ENCODE measurements around the gene FHAD1. TPM values are rescaled to one million over a fixed set of nuclear protein-coding genes. Genes with fewer than 3 reads are reported as not detected.

The FHAD1 gene
- total RNA-seq, 6 donors from 2014 or later: 2.0 to 45.8 (median 12.5) TPM

- no peak for ATAC-seq (ENCODE audit: low FRiP score in 2 of 2)
- 83 to 88% methylated on average over 11 to 13 of the region's 13 CpGs for WGBS, 2 donors
- H3K4me1 ChIP-seq: no peaks in the 10 kb centered on the region
- no peak overlapping the region for H3K27ac ChIP-seq
- no peak for DNase-seq
- H3K36me3 ChIP-seq: no peaks in the 10 kb centered on the region
- H3K9me3 ChIP-seq: no peaks in the 10 kb centered on the region
- no peak overlapping the region for H3K4me3 ChIP-seq
- no peaks in the 10 kb centered on the region for H3K27me3 ChIP-seq
- TF ChIP-seq POLR2A (IDR thresholded peaks at IDR 0.05) (no peak), EP300 (IDR thresholded peaks at IDR 0.05) (no peak), POLR2AphosphoS5 (IDR thresholded peaks at IDR 0.05) (no peak)
These were observed 115.2 kb downstream of the FHAD1 start for GRCh38 chr1:15362096-15362736.

DNA sequence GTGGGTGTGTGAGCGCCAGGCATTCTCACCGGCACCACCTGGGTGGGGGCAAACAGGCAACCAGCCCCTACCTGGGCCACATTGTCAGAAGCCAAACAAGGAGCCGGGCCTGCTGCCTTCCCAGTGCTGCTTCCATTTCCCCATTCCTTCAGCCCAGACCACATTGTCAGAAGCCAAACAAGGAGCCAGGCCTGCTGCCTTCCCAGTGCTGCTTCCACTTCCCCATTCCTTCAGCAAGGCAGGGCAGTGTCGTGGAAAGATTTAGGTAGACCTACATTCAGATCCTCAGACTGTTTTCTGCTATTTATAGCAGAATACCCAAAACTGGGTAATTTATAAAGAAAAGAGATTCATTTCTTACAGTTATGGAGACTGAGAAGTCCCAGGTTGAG, 115.7 kb downstream of the FHAD1 start:
- Histone ChIP-seq H3K4me3 (no peak overlapping the region), H3K4me1 (no peaks in the 10 kb centered on the region), H3K27ac (no peak overlapping the region), H3K36me3 (no peaks in the 10 kb centered on the region), H3K9me3 (no peaks in the 10 kb centered on the region), H3K27me3 (no peaks in the 10 kb centered on the region)
- DNase-seq: no peak
- no peak for ATAC-seq (ENCODE audit: low FRiP score in 2 of 2)
- no peak for TF ChIP-seq POLR2AphosphoS5 (IDR thresholded peaks at IDR 0.05)
- no peak for TF ChIP-seq POLR2A (IDR thresholded peaks at IDR 0.05)
- TF ChIP-seq CTCF (IDR thresholded peaks at IDR 0.05): no peak
- no peak for TF ChIP-seq EP300 (IDR thresholded peaks at IDR 0.05)
- 57 to 88% methylated on average over 3 to 4 of the region's 4 CpGs for WGBS, 2 donors

DNA sequence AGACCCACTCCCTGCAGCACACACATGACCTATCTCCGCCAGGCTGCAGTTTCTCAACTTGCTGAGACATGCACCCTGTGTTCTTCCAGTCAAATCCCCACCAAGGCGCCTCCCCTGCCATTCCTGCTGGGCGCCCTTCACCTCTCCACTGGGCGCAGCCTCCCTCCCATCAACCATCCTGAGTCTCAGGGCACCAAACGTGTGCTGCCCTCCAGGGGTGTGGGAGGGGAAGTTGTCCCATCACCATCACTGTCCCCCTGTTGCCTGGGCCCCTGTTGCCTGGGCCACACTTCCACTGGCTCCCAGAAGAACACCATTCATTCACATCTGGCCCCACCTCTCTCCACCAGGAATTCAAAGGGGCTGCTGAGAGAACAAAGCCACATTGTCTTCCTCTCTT, 117.7 kb downstream of the FHAD1 start:
- TF ChIP-seq POLR2AphosphoS5 (IDR thresholded peaks at IDR 0.05) (no peak), CTCF (IDR thresholded peaks at IDR 0.05) (peak in 2 of 6 experiments; percentile 11)
- no peak overlapping the region for H3K4me3 ChIP-seq
- WGBS, 2 donors: 81 to 82% methylated on average over 5 of the region's 5 CpGs
- no peaks in the 10 kb centered on the region for H3K4me1 ChIP-seq
- H3K36me3 ChIP-seq: no peaks in the 10 kb centered on the region
- H3K9me3 ChIP-seq: no peaks in the 10 kb centered on the region
- no peak overlapping the region for H3K27ac ChIP-seq
- ATAC-seq (ENCODE audit: low FRiP score in 2 of 2): no peak
- no peaks in the 10 kb centered on the region for H3K27me3 ChIP-seq
- DNase-seq: no peak

DNA sequence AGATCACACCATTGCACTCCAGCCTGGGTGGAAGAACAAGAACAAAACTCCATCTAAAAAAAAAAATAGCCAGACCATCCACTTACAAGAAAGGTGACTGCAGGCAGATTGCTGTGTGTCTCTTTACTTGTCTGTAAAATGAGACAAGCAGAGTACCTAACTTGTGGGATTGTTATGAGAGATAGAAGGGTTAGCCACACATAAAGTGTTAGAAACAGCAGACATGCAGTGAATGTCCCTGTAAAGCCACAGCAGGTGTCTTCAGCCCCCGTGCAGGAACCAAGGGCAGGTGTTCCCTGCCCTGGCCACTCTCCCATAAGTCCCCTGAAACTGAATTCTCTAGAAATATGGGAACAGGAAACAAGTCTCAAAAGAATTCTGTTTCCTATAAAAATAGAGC, 121.9 kb downstream of the FHAD1 start:
- TF ChIP-seq POLR2A (IDR thresholded peaks at IDR 0.05) (no peak), CTCF (IDR thresholded peaks at IDR 0.05) (no peak), POLR2AphosphoS5 (IDR thresholded peaks at IDR 0.05) (no peak), EP300 (IDR thresholded peaks at IDR 0.05) (no peak)
- no peak for DNase-seq
- no peak for ATAC-seq (ENCODE audit: low FRiP score in 2 of 2)
- no peaks in the 10 kb centered on the region for H3K9me3 ChIP-seq
- no peaks in the 10 kb centered on the region for H3K27me3 ChIP-seq
- H3K36me3 ChIP-seq: no peaks in the 10 kb centered on the region
- H3K27ac ChIP-seq: no peak overlapping the region
- H3K4me1 ChIP-seq: peaks cover 0 to 10% (median 6%) of the 10 kb centered on the region in 4 donors
- H3K4me3 ChIP-seq: no peak overlapping the region
- WGBS, 2 donors: 62 to 76% methylated on average over 1 of the region's 1 CpG

GRCh38 chr1:15370268-15370667, 123.2 kb downstream of the FHAD1 start:
- H3K27ac ChIP-seq: no peak overlapping the region
- WGBS, 2 donors: 51 to 72% methylated on average over 4 of the region's 4 CpGs
- ATAC-seq (ENCODE audit: low FRiP score in 2 of 2) (no peak), DNase-seq (no peak)
- peaks cover 0 to 10% (median 6%) of the 10 kb centered on the region in 4 donors for H3K4me1 ChIP-seq
- H3K27me3 ChIP-seq: no peaks in the 10 kb centered on the region
- TF ChIP-seq POLR2A (IDR thresholded peaks at IDR 0.05): no peak
- H3K9me3 ChIP-seq: no peaks in the 10 kb centered on the region
- H3K36me3 ChIP-seq: no peaks in the 10 kb centered on the region
- H3K4me3 ChIP-seq: no peak overlapping the region

Data from upper lobe of left lung (tissue), 6 donors.